CD4-positive, alpha-beta memory T cell (primary cell): ENCODE results near the gene NISCH. TPM values are rescaled to one million over a fixed set of nuclear protein-coding genes. Genes with fewer than 3 reads are reported as not detected.

Experiments used
- CTCF ChIA-PET: fragments of 350-600 bp; sonication (Branson Sonifier 250); formaldehyde crosslinking; loops from one replicate; lab custom pipeline; 2021; ENCODE audit warnings: inconsistent platforms; ENCODE audit not compliant: partially characterized antibody; lab: Charles Lee
- POLR2A ChIA-PET: fragments of 350-600 bp; sonication (Branson Sonifier 250); formaldehyde crosslinking; loops from one replicate; lab custom pipeline; 2021; ENCODE audit not compliant: partially characterized antibody; lab: Charles Lee
- DNase-seq, 5 donors: peaks; one replicate each; pipeline versions ENCODE4 v3.0.0 to v3.0.0-alpha.2; 2020 to 2022; ENCODE audit warnings: mixed read lengths in 1 of 5
- H3K27ac ChIP-seq: one replicate; pipeline ENCODE4 v1.7.0; 2013; ENCODE audit warnings: low read depth, low read length
- H3K27me3 ChIP-seq: 2 replicates; pipeline ENCODE4 v1.7.0; 2013; ENCODE audit warnings: mild to moderate bottlenecking, low read length, moderate library complexity; ENCODE audit not compliant: insufficient read depth
- H3K36me3 ChIP-seq: 2 replicates; pipeline ENCODE4 v1.7.0; 2013; ENCODE audit warnings: mild to moderate bottlenecking, low read length, moderate library complexity; ENCODE audit not compliant: insufficient read depth
- H3K4me1 ChIP-seq: 2 replicates; pipeline ENCODE4 v1.7.0; 2013; ENCODE audit warnings: mild to moderate bottlenecking, low read length, moderate library complexity; ENCODE audit not compliant: insufficient read depth
- H3K4me3 ChIP-seq, 2 donors: one replicate each; pipeline ENCODE4 v1.7.0; 2013; ENCODE audit warnings: low read length in 2 of 2, mild to moderate bottlenecking in 1 of 2
- H3K9me3 ChIP-seq, 2 donors: one replicate each; pipeline ENCODE4 v1.7.0; 2013; ENCODE audit warnings: low read length in 2 of 2, control low read depth in 1 of 2; ENCODE audit not compliant: control insufficient read depth in 1 of 2
- H3K27ac Mint-ChIP-seq, 7 donors: one replicate each; pipeline ENCODE4 v1.8.0; 2020 to 2021; ENCODE audit warnings: mixed read lengths in 7 of 7, mild to moderate bottlenecking in 6 of 7, inconsistent platforms in 3 of 7, moderate library complexity in 3 of 7
- H3K27me3 Mint-ChIP-seq, 2 donors: one replicate each; pipeline ENCODE4 v1.8.0; 2020 to 2021; ENCODE audit warnings: mixed read lengths in 2 of 2
- H3K36me3 Mint-ChIP-seq, 2 donors: one replicate each; pipeline ENCODE4 v1.8.0; 2020 to 2021; ENCODE audit warnings: mixed read lengths in 2 of 2, inconsistent platforms in 1 of 2, mild to moderate bottlenecking in 1 of 2
- H3K4me1 Mint-ChIP-seq, 4 donors: one replicate each; pipeline ENCODE4 v1.8.0; 2020 to 2021; ENCODE audit warnings: mixed read lengths in 4 of 4, mild to moderate bottlenecking in 1 of 4
- H3K4me3 Mint-ChIP-seq, 8 donors: one replicate each; pipeline ENCODE4 v1.8.0; 2020 to 2021; ENCODE audit warnings: mixed read lengths in 8 of 8, mild to moderate bottlenecking in 7 of 8, moderate library complexity in 6 of 8, inconsistent platforms in 3 of 8
- H3K9me3 Mint-ChIP-seq, 8 donors: one replicate each; pipeline ENCODE4 v1.8.0; 2020 to 2021; ENCODE audit warnings: mixed read lengths in 8 of 8, mild to moderate bottlenecking in 5 of 8, inconsistent platforms in 3 of 8, moderate library complexity in 1 of 8
- intact Hi-C: fragments of 100-400 bp; cut with micrococcal nuclease; formaldehyde crosslinking; loops from one replicate; pipeline ENCODE4 v1.15.1; 2023
- polyA plus RNA-seq, 2 donors: library from polyadenylated mRNA; unstranded; fragments of 300-500 nt; fragmentation: Illumina TruSeq; gene quantifications; one replicate each; pipeline ENCODE4 v1.2.3, GENCODE V29; 2021
- total RNA-seq, 2 experiments: library from RNA; stranded (reverse); gene quantifications; one replicate each; pipeline ENCODE4 v1.2.3, GENCODE V29; 2021

The NISCH gene
- total and polyA plus RNA-seq, 4 experiments from 2014 or later: 10.2 to 205 (median 107) TPM

GRCh38 chr3:52534281-52535183, 79.1 kb downstream of the NISCH start:
- H3K27ac Mint-ChIP-seq: peak overlapping the region in 5 of 7 donors; percentile 68 to 94 (median 82)
- peaks cover 7 to 11% of the 10 kb centered on the region in 2 donors for H3K36me3 Mint-ChIP-seq
- CTCF ChIA-PET: no interaction called here
- peak overlapping the region; percentile 66 to 98 (median 78) for H3K4me3 Mint-ChIP-seq
- Histone ChIP-seq H3K36me3 (no peaks in the 10 kb centered on the region), H3K27me3 (no peaks in the 10 kb centered on the region), H3K9me3 (no peaks in the 10 kb centered on the region), H3K4me1 (peaks cover 39% of the 10 kb centered on the region), H3K27ac (no peak overlapping the region), H3K4me3 (peak overlapping the region in 1 of 2 donors; percentile 38)
- H3K4me1 Mint-ChIP-seq: peaks cover 24 to 52% (median 41%) of the 10 kb centered on the region in 4 donors
- POLR2A ChIA-PET: interaction anchor here (1.9 kb wide), 1 partner anchor 45 kb away, joined by 5 read pairs; no protein-coding TSS in a partner anchor
- no peaks in the 10 kb centered on the region for H3K27me3 Mint-ChIP-seq
- DNase-seq: no peak
- intact Hi-C loops: loop anchor here (5.0 kb wide), 1 partner anchor 153 kb away; the partner anchor contains the start of genes GNL3 and PBRM1
- peaks cover 0 to 3% (median 0%) of the 10 kb centered on the region in 8 donors for H3K9me3 Mint-ChIP-seq

GRCh38 chr3:52535411-52536111, 80.2 kb downstream of the NISCH start:
- CTCF ChIA-PET: interaction anchor here (0.9 to 1.3 kb wide), 2 partner anchors 9 to 88 kb away, joined by 3 to 4 read pairs; no protein-coding TSS in a partner anchor
- Mint-ChIP-seq H3K4me3 (peak overlapping the region; percentile 98 to 100 (median 100)), H3K9me3 (peaks cover 0 to 3% (median 0%) of the 10 kb centered on the region in 8 donors), H3K36me3 (peaks cover 7 to 15% of the 10 kb centered on the region in 2 donors), H3K4me1 (peaks cover 24 to 60% (median 45%) of the 10 kb centered on the region in 4 donors), H3K27me3 (no peaks in the 10 kb centered on the region), H3K27ac (peak overlapping the region in 5 of 7 donors; percentile 29 to 100 (median 99))
- intact Hi-C loops: loop anchor here (1.0 to 5.0 kb wide), 4 partner anchors 79 to 1035 kb away; partner anchors contain the start of genes DCAF1, GNL3, PBRM1 and SPCS1
- Histone ChIP-seq H3K27me3 (no peaks in the 10 kb centered on the region), H3K9me3 (no peaks in the 10 kb centered on the region), H3K36me3 (no peaks in the 10 kb centered on the region), H3K4me3 (peak overlapping the region; percentile 24 to 45), H3K27ac (no peak overlapping the region), H3K4me1 (peaks cover 46% of the 10 kb centered on the region)
- POLR2A ChIA-PET: interaction anchor here (0.6 to 1.9 kb wide), 12 partner anchors 9 to 540 kb away, joined by 3 to 9 read pairs (median 4); partner anchors contain the start of genes GLYCTK, NEK4, NISCH and RPL29
- DNase-seq: no peak

GRCh38 chr3:52536112-52536368, 80.6 kb downstream of the NISCH start:
- H3K9me3 ChIP-seq: no peaks in the 10 kb centered on the region
- H3K27me3 ChIP-seq: no peaks in the 10 kb centered on the region
- peak overlapping the region; percentile 58 to 100 (median 99) for H3K27ac Mint-ChIP-seq
- H3K36me3 ChIP-seq: no peaks in the 10 kb centered on the region
- H3K4me3 ChIP-seq: peak overlapping the region; percentile 24 to 45
- no peak for DNase-seq
- H3K27me3 Mint-ChIP-seq: no peaks in the 10 kb centered on the region
- ChIA-PET CTCF (interaction anchor here (0.9 to 1.3 kb wide), 2 partner anchors 9 to 88 kb away, joined by 3 to 4 read pairs; no protein-coding TSS in a partner anchor), POLR2A (interaction anchor here (0.6 to 1.9 kb wide), 12 partner anchors 9 to 541 kb away, joined by 3 to 9 read pairs (median 4); partner anchors contain the start of genes GLYCTK, NEK4, NISCH and RPL29)
- H3K4me3 Mint-ChIP-seq: peak overlapping the region; percentile 98 to 100 (median 100)
- H3K36me3 Mint-ChIP-seq: peaks cover 7 to 20% of the 10 kb centered on the region in 2 donors
- intact Hi-C loops: loop anchor here (1.0 to 5.0 kb wide), 4 partner anchors 79 to 1035 kb away; partner anchors contain the start of genes DCAF1, GNL3, PBRM1 and SPCS1
- peaks cover 0 to 3% (median 0%) of the 10 kb centered on the region in 8 donors for H3K9me3 Mint-ChIP-seq
- H3K4me1 Mint-ChIP-seq: peaks cover 24 to 64% (median 49%) of the 10 kb centered on the region in 4 donors
- H3K4me1 ChIP-seq: peaks cover 46% of the 10 kb centered on the region
- H3K27ac ChIP-seq: no peak overlapping the region

GRCh38 chr3:52536369-52537164, 81.2 kb downstream of the NISCH start, which contains the start of gene UQCC5:
Gene UQCC5 (plus strand): TSS chr3:52536605. CDS start chr3:52536756, 151 bp downstream.
- intact Hi-C loops: loop anchor here (1.0 to 5.0 kb wide), 4 partner anchors 80 to 1036 kb away; partner anchors contain the start of genes DCAF1, GNL3, PBRM1 and SPCS1

GRCh38 chr3:52537165-52537620, 81.8 kb downstream of the NISCH start:
- H3K4me3 Mint-ChIP-seq: peak overlapping the region; percentile 98 to 100 (median 100)
- peak overlapping the region; percentile 94 to 100 (median 99) for H3K27ac Mint-ChIP-seq
- Histone ChIP-seq H3K36me3 (no peaks in the 10 kb centered on the region), H3K9me3 (no peaks in the 10 kb centered on the region), H3K27ac (peak overlapping the region; percentile 74), H3K27me3 (no peaks in the 10 kb centered on the region), H3K4me3 (peak overlapping the region; percentile 83 to 95), H3K4me1 (peaks cover 46% of the 10 kb centered on the region)
- peaks cover 24 to 69% (median 49%) of the 10 kb centered on the region in 4 donors for H3K4me1 Mint-ChIP-seq
- POLR2A ChIA-PET: interaction anchor here (0.6 kb wide), 1 partner anchor 44 kb away, joined by 3 read pairs; no protein-coding TSS in a partner anchor
- no peak for DNase-seq
- CTCF ChIA-PET: interaction anchor here (0.6 kb wide), 1 partner anchor 10 kb away, joined by 3 read pairs; no protein-coding TSS in a partner anchor
- peaks cover 0 to 3% (median 0%) of the 10 kb centered on the region in 8 donors for H3K9me3 Mint-ChIP-seq
- intact Hi-C loops: loop anchor here (2.0 to 5.0 kb wide), 3 partner anchors 80 to 1036 kb away; partner anchors contain the start of genes DCAF1, GNL3 and PBRM1
- peaks cover 7 to 30% of the 10 kb centered on the region in 2 donors for H3K36me3 Mint-ChIP-seq
- H3K27me3 Mint-ChIP-seq: no peaks in the 10 kb centered on the region

More at GRCh38 chr3:52536369-52537164, 81.2 kb downstream of the NISCH start, which contains the start of gene UQCC5:
- H3K36me3 Mint-ChIP-seq: peaks cover 7 to 25% of the 10 kb centered on the region in 2 donors
- Histone ChIP-seq H3K27me3 (no peaks in the 10 kb centered on the region), H3K4me3 (peak within 1 kb of the TSS; percentile 83 to 95), H3K4me1 (peaks cover 46% of the 10 kb centered on the region), H3K36me3 (no peaks in the 10 kb centered on the region), H3K9me3 (no peaks in the 10 kb centered on the region), H3K27ac (peak within 1 kb of the TSS; percentile 74)
- peak within 1 kb of the TSS; percentile 94 to 100 (median 99) for H3K27ac Mint-ChIP-seq
- no peaks in the 10 kb centered on the region for H3K27me3 Mint-ChIP-seq
- CTCF ChIA-PET: interaction anchor here (0.9 to 1.3 kb wide), 2 partner anchors 8 to 89 kb away, joined by 3 to 4 read pairs; no protein-coding TSS in a partner anchor
- DNase-seq: peak; percentile 96 to 99 (median 98)
- peak within 1 kb of the TSS; percentile 98 to 100 (median 100) for H3K4me3 Mint-ChIP-seq
- H3K4me1 Mint-ChIP-seq: peaks cover 24 to 68% (median 49%) of the 10 kb centered on the region in 4 donors
- POLR2A ChIA-PET: interaction anchor here (0.6 to 1.9 kb wide), 12 partner anchors 10 to 541 kb away, joined by 3 to 9 read pairs (median 4); partner anchors contain the start of genes GLYCTK, NEK4, NISCH and RPL29
- peaks cover 0 to 3% (median 0%) of the 10 kb centered on the region in 8 donors for H3K9me3 Mint-ChIP-seq
